Mononuclear cell (primary cell): ENCODE data around the gene KCNC1. TPM values are rescaled to one million over a fixed set of nuclear protein-coding genes. Genes with fewer than 3 reads are reported as not detected.

ENCODE experiments used
- H3K27me3 ChIP-seq: 2 replicates; pipeline ENCODE4 v1.6.0; 2011; ENCODE audit warnings: low read length, control low read depth; ENCODE audit not compliant: insufficient read depth
- H3K4me1 ChIP-seq: 2 replicates; pipeline ENCODE4 v1.5.1; 2011; ENCODE audit warnings: mild to moderate bottlenecking, low read length, control low read depth; ENCODE audit not compliant: insufficient read depth
- H3K4me3 ChIP-seq: 2 replicates; pipeline ENCODE4 v1.5.1; 2011; ENCODE audit warnings: mild to moderate bottlenecking, low read length, moderate library complexity
- H3K9me3 ChIP-seq: 2 replicates; pipeline ENCODE4 v1.5.1; 2011; ENCODE audit warnings: low read depth, mild to moderate bottlenecking, control low read depth, low read length
- total RNA-seq: library from RNA; depleted of rRNA; stranded (reverse); fragments of >200 nt; gene quantifications from one replicate; pipeline ENCODE4 v1.2.3, GENCODE V29; 2012

KCNC1 gene
- total RNA-seq, 1 donor: under 0.01 TPM

- H3K9me3 ChIP-seq: no peaks in the 10 kb centered on the region
- H3K27me3 ChIP-seq: no peaks in the 10 kb centered on the region
- H3K4me3 ChIP-seq: no peak overlapping the region
- H3K4me1 ChIP-seq: no peaks in the 10 kb centered on the region
Measured at GRCh38 chr11:17751558-17751957, 17.0 kb downstream of the KCNC1 start.

GRCh38 chr11:17752144-17752543, 17.6 kb downstream of the KCNC1 start:
- Histone ChIP-seq H3K27me3 (no peaks in the 10 kb centered on the region), H3K4me3 (no peak overlapping the region), H3K9me3 (no peaks in the 10 kb centered on the region), H3K4me1 (no peaks in the 10 kb centered on the region)

DNA sequence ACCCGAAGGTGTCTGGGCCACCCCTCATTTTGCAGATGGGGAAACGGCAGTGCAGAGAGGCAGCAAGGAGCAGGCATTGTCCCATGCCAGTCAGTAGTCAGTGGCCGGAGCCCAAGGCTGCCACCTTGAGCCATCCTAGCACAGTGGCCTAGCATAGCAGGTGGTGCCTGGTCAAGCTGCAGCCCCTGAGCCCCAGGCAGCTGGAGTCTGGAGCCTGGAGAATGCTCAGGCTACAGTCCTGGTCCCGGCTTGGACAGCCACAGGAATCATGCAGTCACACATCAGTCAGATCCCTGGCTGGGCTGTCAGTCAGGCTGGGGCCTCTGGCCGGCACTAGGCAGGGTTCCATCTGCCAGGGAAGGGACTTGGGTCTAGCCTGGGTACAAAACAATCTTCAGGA, 18.6 kb downstream of the KCNC1 start:
- Histone ChIP-seq H3K9me3 (no peaks in the 10 kb centered on the region), H3K4me1 (no peaks in the 10 kb centered on the region), H3K27me3 (no peaks in the 10 kb centered on the region), H3K4me3 (no peak overlapping the region)

- no peaks in the 10 kb centered on the region for H3K9me3 ChIP-seq
- no peaks in the 10 kb centered on the region for H3K27me3 ChIP-seq
- H3K4me1 ChIP-seq: no peaks in the 10 kb centered on the region
- no peak overlapping the region for H3K4me3 ChIP-seq
Measured at GRCh38 chr11:17753641-17754040, 19.1 kb downstream of the KCNC1 start.

- H3K27me3 ChIP-seq: no peaks in the 10 kb centered on the region
- no peaks in the 10 kb centered on the region for H3K4me1 ChIP-seq
- no peak overlapping the region for H3K4me3 ChIP-seq
- no peaks in the 10 kb centered on the region for H3K9me3 ChIP-seq
Measured at GRCh38 chr11:17755891-17756290, 21.3 kb downstream of the KCNC1 start.

DNA sequence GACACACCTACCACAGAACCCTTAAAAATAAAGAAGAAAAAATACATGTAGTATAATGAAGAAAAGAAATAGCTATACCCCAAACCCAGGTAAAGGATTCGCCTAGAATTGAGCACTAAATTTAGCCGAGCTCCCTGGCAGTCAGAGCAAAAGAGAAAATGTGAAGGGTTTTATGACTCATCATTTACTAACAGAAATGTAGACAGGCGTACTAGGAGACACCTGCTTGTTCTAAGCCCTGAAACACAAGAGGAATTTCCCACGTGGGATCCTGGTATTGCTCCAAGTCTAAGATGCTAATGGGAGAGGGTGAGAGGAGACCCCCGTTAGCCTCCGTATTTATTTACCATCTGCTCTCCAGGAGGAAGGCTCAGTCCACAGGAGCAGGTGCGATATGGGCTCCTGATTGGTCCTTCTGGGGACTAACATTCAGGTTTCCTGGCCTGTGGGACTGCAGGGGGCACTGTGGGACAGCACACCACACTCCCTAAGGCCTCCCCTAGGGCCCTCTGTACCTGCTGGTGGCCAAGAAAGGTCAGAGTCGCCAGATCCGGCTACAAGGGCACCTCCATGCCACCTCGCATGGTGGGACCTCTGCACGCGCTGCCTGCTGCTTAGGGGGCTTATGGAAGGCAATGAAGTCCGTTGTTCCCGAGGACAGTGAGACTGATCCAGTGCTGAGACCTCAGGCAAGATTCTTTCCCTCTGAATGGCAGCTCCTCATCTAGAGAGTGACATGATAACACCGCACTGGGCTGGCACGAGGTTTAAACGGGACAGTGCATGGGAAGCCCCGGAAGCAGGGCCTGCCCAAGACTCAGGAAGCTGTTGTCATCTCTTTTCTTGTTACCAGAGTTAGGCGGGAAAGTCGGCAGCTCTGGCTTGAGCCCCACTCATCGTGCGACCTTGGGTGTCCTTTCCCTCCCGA, 25.8 kb downstream of the KCNC1 start:
- Histone ChIP-seq H3K4me3 (no peak overlapping the region), H3K27me3 (no peaks in the 10 kb centered on the region), H3K4me1 (no peaks in the 10 kb centered on the region), H3K9me3 (no peaks in the 10 kb centered on the region)

DNA sequence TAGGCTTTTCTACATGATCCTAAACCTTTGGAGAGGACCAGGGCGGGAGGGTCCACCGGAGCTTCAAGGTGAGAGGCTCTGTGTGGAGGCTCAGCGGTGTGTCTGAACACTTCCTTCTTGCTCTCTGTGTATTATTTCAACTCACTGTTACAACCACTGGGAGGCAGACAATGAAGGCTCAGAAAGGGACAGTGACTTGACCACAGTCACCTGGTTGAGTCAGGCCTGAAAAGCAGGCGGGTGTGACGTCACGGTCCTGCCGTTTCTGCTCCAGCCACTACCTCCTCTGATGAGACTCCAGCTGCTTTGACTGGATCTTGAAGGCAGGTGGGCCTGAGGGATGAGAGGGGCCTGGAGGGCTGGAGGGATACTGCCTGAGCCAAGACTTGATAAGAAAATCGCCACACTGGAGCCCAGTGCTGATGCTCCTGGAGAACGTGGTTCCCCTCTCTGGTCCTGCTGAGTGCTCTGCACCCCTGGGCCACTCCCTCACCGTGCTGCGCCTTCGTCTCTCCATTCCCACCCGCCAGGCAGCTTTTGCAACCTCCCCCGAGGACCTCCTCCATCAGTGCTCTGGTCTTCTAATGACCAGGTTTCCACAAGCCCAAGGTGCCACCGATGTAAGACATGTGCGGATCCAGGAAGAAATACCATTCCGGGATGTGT, 27.9 kb downstream of the KCNC1 start:
- H3K4me1 ChIP-seq: no peaks in the 10 kb centered on the region
- H3K27me3 ChIP-seq: no peaks in the 10 kb centered on the region
- no peaks in the 10 kb centered on the region for H3K9me3 ChIP-seq
- H3K4me3 ChIP-seq: no peak overlapping the region

- no peaks in the 10 kb centered on the region for H3K9me3 ChIP-seq
- no peaks in the 10 kb centered on the region for H3K4me1 ChIP-seq
- H3K4me3 ChIP-seq: no peak overlapping the region
Measured at GRCh38 chr11:17763244-17763643, 28.7 kb downstream of the KCNC1 start.

GRCh38 chr11:17763703-17764102, 29.1 kb downstream of the KCNC1 start:
- H3K9me3 ChIP-seq: no peaks in the 10 kb centered on the region
- no peak overlapping the region for H3K4me3 ChIP-seq
- no peaks in the 10 kb centered on the region for H3K4me1 ChIP-seq
- no peaks in the 10 kb centered on the region for H3K27me3 ChIP-seq

More at GRCh38 chr11:17763244-17763643, 28.7 kb downstream of the KCNC1 start:
- no peaks in the 10 kb centered on the region for H3K27me3 ChIP-seq

- Histone ChIP-seq H3K9me3 (no peaks in the 10 kb centered on the region), H3K27me3 (no peaks in the 10 kb centered on the region), H3K4me3 (no peak overlapping the region), H3K4me1 (no peaks in the 10 kb centered on the region)
Measured at GRCh38 chr11:17764446-17765218, 30.1 kb downstream of the KCNC1 start.

DNA sequence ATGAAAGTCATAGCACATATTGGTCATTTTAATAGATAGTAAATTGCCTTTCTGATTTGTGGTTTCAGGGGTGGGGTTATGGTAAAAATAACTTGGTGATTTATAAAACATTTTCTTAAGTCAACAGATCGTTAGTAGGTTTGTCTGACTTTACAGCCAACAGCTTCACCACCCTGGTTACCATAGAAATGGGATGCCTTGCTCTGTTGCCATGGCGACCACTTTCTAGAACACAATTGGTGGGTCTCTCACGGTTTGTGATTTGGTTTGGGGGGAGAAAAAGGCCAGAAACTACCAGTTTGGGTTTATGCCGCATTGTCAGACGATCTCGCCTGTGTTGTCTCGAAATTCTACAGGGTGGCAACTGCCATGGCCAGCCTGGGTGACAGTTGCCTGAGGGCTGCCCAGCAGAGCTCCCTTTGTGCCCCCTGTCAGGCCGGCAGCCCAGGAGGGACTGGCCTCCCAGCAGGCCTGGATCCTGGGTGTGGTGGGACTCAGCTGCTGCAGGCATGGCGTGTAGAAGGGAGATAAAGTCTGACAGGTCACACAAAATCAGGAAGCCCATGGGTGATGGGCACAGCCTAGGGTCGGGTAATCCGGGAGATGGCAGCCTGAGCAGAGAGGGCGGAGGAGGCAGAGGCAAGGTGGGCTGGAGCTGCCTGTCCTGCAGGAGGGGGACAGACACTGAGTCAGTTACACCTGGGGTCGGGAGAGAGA, 30.9 kb downstream of the KCNC1 start:
- no peaks in the 10 kb centered on the region for H3K27me3 ChIP-seq
- no peaks in the 10 kb centered on the region for H3K9me3 ChIP-seq
- no peak overlapping the region for H3K4me3 ChIP-seq
- no peaks in the 10 kb centered on the region for H3K4me1 ChIP-seq

- no peaks in the 10 kb centered on the region for H3K9me3 ChIP-seq
- no peaks in the 10 kb centered on the region for H3K27me3 ChIP-seq
- no peak overlapping the region for H3K4me3 ChIP-seq
- H3K4me1 ChIP-seq: no peaks in the 10 kb centered on the region
Measured at GRCh38 chr11:17766073-17766359, 31.4 kb downstream of the KCNC1 start.

- no peaks in the 10 kb centered on the region for H3K4me1 ChIP-seq
- no peak overlapping the region for H3K4me3 ChIP-seq
- no peaks in the 10 kb centered on the region for H3K27me3 ChIP-seq
- no peaks in the 10 kb centered on the region for H3K9me3 ChIP-seq
Measured at GRCh38 chr11:17766590-17766989, 32.0 kb downstream of the KCNC1 start.

GRCh38 chr11:17767301-17767885, 32.8 kb downstream of the KCNC1 start:
- H3K9me3 ChIP-seq: no peaks in the 10 kb centered on the region
- no peaks in the 10 kb centered on the region for H3K27me3 ChIP-seq
- H3K4me1 ChIP-seq: no peaks in the 10 kb centered on the region
- H3K4me3 ChIP-seq: no peak overlapping the region
